GM06990 (cell line): ENCODE measurements around the gene BAIAP2.

Source experiments
- DNase-seq: peaks from one replicate; pipeline ENCODE4 v3.0.0-alpha.2; 2011; ENCODE audit not compliant: insufficient read length; ENCODE audit errors: extremely low read depth
- H3K27me3 ChIP-seq: replicated peaks from 2 replicates; pipeline ENCODE4 v1.6.0; 2011; ENCODE audit warnings: low read length; ENCODE audit not compliant: control insufficient read depth, insufficient read depth
- H3K36me3 ChIP-seq: 2 replicates; pipeline ENCODE4 v1.5.1; 2011; ENCODE audit warnings: low read length; ENCODE audit not compliant: control insufficient read depth, insufficient read depth
- H3K4me3 ChIP-seq: replicated peaks from 2 replicates; pipeline ENCODE4 v1.5.1; 2011; ENCODE audit warnings: low read depth, mild to moderate bottlenecking, control low read depth, low read length
- CTCF ChIP-seq: IDR thresholded peaks from 2 replicates; pipeline ENCODE4 v1.5.1; 2011; ENCODE audit warnings: low read length, control low read depth, mild to moderate bottlenecking, inconsistent platforms; ENCODE audit not compliant: insufficient read depth, poor library complexity, severe bottlenecking

BAIAP2 gene

GRCh38 chr17:81130385-81131361 is 95.7 kb downstream of the BAIAP2 start:
- H3K4me3 ChIP-seq, result no peak overlapping the region
- no peak for DNase-seq
- no peaks in the 10 kb centered on the region for H3K27me3 ChIP-seq
- no peaks in the 10 kb centered on the region for H3K36me3 ChIP-seq
- TF ChIP-seq CTCF, result no peak

GRCh38 chr17:81131486-81132196 is 96.7 kb downstream of the BAIAP2 start:
- no peak for DNase-seq
- no peak overlapping the region for H3K4me3 ChIP-seq
- no peak for TF ChIP-seq CTCF
- no peaks in the 10 kb centered on the region for H3K27me3 ChIP-seq
- no peaks in the 10 kb centered on the region for H3K36me3 ChIP-seq

GRCh38 chr17:81132197-81132540 is 97.2 kb downstream of the BAIAP2 start:
- no peak overlapping the region for H3K4me3 ChIP-seq
- H3K27me3 ChIP-seq, result no peaks in the 10 kb centered on the region
- no peaks in the 10 kb centered on the region for H3K36me3 ChIP-seq
- no peak for TF ChIP-seq CTCF
- DNase-seq, result no peak

GRCh38 chr17:81132770-81133723 is 98.1 kb downstream of the BAIAP2 start:
- Histone ChIP-seq H3K36me3 (no peaks in the 10 kb centered on the region), H3K27me3 (no peaks in the 10 kb centered on the region), H3K4me3 (no peak overlapping the region)
- no peak for DNase-seq
- no peak for TF ChIP-seq CTCF

GRCh38 chr17:81134064-81134781 is 99.3 kb downstream of the BAIAP2 start:
- H3K4me3 ChIP-seq, result no peak overlapping the region
- DNase-seq, result no peak
- TF ChIP-seq CTCF, result no peak
- no peaks in the 10 kb centered on the region for H3K36me3 ChIP-seq
- H3K27me3 ChIP-seq, result no peaks in the 10 kb centered on the region
